Tibial nerve (tissue), 4 donors: Measurements from ENCODE around the gene CDK6. TPM values are rescaled to one million over a fixed set of nuclear protein-coding genes. Genes with fewer than 3 reads are reported as not detected.

Experiments used
- DNase-seq, 2 donors: peaks; one replicate each; pipeline ENCODE4 v3.0.0-alpha.2; 2019; ENCODE audit warnings: low spot score in 2 of 2
- H3K27ac ChIP-seq, 4 donors: fragments of 200-600 bp; sonication (generic) in 3 of 4; one replicate each; pipeline ENCODE4 v1.5.1; 2017 to 2019; ENCODE audit warnings: mild to moderate bottlenecking in 1 of 4
- H3K27me3 ChIP-seq, 2 donors: fragments of 200-600 bp; sonication (generic) in 1 of 2; one replicate each; pipeline versions ENCODE4 v1.5.1 to v1.6.0; 2017 to 2019
- H3K36me3 ChIP-seq, 3 donors: fragments of 200-600 bp; sonication (generic); one replicate each; pipeline ENCODE4 v1.5.1; 2018 to 2019
- H3K4me1 ChIP-seq, 4 donors: fragments of 200-600 bp; sonication (generic) in 3 of 4; one replicate each; pipeline ENCODE4 v1.5.1; 2017 to 2019
- H3K4me3 ChIP-seq, 4 donors: fragments of 200-600 bp; sonication (generic) in 3 of 4; one replicate each; pipeline ENCODE4 v1.5.1; 2017 to 2019; ENCODE audit warnings: mild to moderate bottlenecking in 1 of 4, moderate library complexity in 1 of 4
- H3K9me3 ChIP-seq, 4 donors: fragments of 200-600 bp; sonication (generic) in 3 of 4; one replicate each; pipeline ENCODE4 v1.5.1; 2017 to 2019
- EP300 ChIP-seq, 2 donors: sonication (generic); formaldehyde crosslinking; IDR thresholded peaks; one replicate each; pipeline ENCODE4 v1.6.1; 2017; ENCODE audit warnings: antibody characterized with exemption in 2 of 2, mild to moderate bottlenecking in 1 of 2
- POLR2A ChIP-seq, 2 donors: fragments of 450-650 bp; IDR thresholded peaks; one replicate each; pipeline ENCODE4 v1.6.1; 2017; ENCODE audit warnings: antibody characterized with exemption in 2 of 2, mild to moderate bottlenecking in 2 of 2, moderate library complexity in 2 of 2
- WGBS, 2 donors: methylation state at CpG; one replicate each; pipeline ENCODE4 v1.1.5; 2018; 5-methylcytosine and 5-hydroxymethylcytosine counted together
- total RNA-seq, 4 donors: library from RNA; depleted of rRNA; stranded (reverse); fragments of >200 nt; gene quantifications; one replicate each; pipeline ENCODE4 v1.1.0, GENCODE V29; 2016
- TF ChIP-seq, protein P1 (sequence below), 5 experiments: fragments of 200-600 bp in 3 of 5; fragments of 450-650 bp in 2 of 5; sonication (generic) in 3 of 5; IDR thresholded peaks; one replicate each; pipeline ENCODE4 v1.5.1; 2016 to 2019; ENCODE audit warnings: antibody characterized with exemption in 5 of 5, mild to moderate bottlenecking in 3 of 5, moderate library complexity in 2 of 5

The CDK6 gene
- total RNA-seq, 4 donors from 2014 or later = 14.4 to 45.4 (median 26.6) TPM

DNA sequence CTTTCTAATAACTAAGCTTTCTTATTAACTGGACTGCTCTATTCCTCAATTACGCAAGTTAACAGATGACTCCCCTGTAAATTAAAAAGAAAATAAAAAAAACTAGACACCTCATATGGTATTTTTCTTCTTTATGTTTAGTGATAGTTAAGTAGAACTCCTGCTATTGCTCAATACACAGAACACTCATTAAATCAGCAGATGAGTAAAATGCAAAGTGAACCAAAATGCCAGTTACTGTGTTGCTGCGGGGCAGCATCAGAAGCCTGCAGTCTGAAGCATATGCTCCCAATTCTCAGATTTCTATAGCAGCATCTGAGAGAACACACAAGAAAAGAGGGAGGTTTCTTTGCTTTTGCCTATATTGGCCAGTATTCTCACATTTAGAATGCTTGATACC, 28.4 kb downstream of the CDK6 start:
- no peak for DNase-seq
- WGBS, 2 donors = 89 to 92% methylated on average over 2 of the region's 2 CpGs
- no peaks in the 10 kb centered on the region for H3K9me3 ChIP-seq
- H3K36me3 ChIP-seq = no peaks in the 10 kb centered on the region
- TF ChIP-seq POLR2A (IDR thresholded peaks at IDR 0.05) = no peak
- no peak for TF ChIP-seq EP300 (IDR thresholded peaks at IDR 0.05)
- TF ChIP-seq, protein P1, sequence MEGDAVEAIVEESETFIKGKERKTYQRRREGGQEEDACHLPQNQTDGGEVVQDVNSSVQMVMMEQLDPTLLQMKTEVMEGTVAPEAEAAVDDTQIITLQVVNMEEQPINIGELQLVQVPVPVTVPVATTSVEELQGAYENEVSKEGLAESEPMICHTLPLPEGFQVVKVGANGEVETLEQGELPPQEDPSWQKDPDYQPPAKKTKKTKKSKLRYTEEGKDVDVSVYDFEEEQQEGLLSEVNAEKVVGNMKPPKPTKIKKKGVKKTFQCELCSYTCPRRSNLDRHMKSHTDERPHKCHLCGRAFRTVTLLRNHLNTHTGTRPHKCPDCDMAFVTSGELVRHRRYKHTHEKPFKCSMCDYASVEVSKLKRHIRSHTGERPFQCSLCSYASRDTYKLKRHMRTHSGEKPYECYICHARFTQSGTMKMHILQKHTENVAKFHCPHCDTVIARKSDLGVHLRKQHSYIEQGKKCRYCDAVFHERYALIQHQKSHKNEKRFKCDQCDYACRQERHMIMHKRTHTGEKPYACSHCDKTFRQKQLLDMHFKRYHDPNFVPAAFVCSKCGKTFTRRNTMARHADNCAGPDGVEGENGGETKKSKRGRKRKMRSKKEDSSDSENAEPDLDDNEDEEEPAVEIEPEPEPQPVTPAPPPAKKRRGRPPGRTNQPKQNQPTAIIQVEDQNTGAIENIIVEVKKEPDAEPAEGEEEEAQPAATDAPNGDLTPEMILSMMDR (IDR thresholded peaks at IDR 0.05) = no peak
- H3K4me3 ChIP-seq = no peak overlapping the region
- peaks cover 0 to 24% (median 9%) of the 10 kb centered on the region in 4 donors for H3K4me1 ChIP-seq
- H3K27ac ChIP-seq = no peak overlapping the region
- no peaks in the 10 kb centered on the region for H3K27me3 ChIP-seq

DNA sequence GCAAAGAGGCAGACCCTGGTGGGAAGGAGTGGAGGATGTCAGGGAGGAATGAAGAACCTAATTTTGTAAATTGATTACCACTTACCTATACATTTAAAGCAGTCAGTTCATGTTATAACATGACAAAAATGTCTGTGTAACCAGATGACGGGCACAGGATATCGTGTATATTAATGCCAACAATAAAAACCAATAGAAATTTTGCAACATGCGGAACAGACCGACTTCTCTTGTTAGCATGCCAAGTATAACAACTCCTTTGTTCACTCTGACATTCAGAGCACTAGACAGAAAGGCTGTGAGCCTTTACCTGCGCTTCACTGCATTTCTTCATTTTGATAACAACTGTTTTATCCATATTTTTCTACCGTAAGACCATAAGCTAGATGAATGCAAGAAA, 29.9 kb downstream of the CDK6 start:
- no peak overlapping the region for H3K27ac ChIP-seq
- no peak overlapping the region for H3K4me3 ChIP-seq
- 76 to 85% methylated on average over 6 of the region's 6 CpGs for WGBS, 2 donors
- DNase-seq = no peak
- no peaks in the 10 kb centered on the region for H3K9me3 ChIP-seq
- H3K4me1 ChIP-seq = peaks cover 0 to 24% (median 9%) of the 10 kb centered on the region in 4 donors
- no peaks in the 10 kb centered on the region for H3K27me3 ChIP-seq
- TF ChIP-seq POLR2A (IDR thresholded peaks at IDR 0.05) (no peak), EP300 (IDR thresholded peaks at IDR 0.05) (no peak)
- TF ChIP-seq, protein P1 (IDR thresholded peaks at IDR 0.05) = no peak
- no peaks in the 10 kb centered on the region for H3K36me3 ChIP-seq

DNA sequence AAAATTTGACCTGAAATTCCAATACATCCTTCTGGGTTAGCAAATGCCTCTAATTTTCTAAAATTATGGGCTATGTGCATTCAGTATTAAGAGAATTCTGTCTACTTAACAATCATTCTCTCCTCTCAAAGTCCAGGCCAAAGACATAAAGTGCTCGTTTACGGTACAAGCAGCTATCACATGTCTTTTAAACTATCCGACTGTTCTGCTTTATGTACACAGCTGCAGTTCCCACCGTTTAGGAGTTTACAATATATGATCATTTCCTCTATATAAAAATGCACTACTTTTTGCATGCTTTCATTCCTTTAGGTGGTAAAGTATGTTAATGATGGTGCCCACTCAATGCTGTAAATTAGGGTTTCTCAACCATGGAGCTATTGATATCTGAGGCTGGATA, 34.0 kb downstream of the CDK6 start:
- no peaks in the 10 kb centered on the region for H3K36me3 ChIP-seq
- DNase-seq = no peak
- no peak overlapping the region for H3K27ac ChIP-seq
- H3K4me3 ChIP-seq = no peak overlapping the region
- peaks cover 0 to 19% (median 6%) of the 10 kb centered on the region in 4 donors for H3K4me1 ChIP-seq
- H3K27me3 ChIP-seq = no peaks in the 10 kb centered on the region
- WGBS, 2 donors = 70 to 72% methylated on average over 4 of the region's 4 CpGs
- TF ChIP-seq, protein P1 (IDR thresholded peaks at IDR 0.05) = no peak
- no peak for TF ChIP-seq POLR2A (IDR thresholded peaks at IDR 0.05)
- TF ChIP-seq EP300 (IDR thresholded peaks at IDR 0.05) = no peak
- no peaks in the 10 kb centered on the region for H3K9me3 ChIP-seq

DNA sequence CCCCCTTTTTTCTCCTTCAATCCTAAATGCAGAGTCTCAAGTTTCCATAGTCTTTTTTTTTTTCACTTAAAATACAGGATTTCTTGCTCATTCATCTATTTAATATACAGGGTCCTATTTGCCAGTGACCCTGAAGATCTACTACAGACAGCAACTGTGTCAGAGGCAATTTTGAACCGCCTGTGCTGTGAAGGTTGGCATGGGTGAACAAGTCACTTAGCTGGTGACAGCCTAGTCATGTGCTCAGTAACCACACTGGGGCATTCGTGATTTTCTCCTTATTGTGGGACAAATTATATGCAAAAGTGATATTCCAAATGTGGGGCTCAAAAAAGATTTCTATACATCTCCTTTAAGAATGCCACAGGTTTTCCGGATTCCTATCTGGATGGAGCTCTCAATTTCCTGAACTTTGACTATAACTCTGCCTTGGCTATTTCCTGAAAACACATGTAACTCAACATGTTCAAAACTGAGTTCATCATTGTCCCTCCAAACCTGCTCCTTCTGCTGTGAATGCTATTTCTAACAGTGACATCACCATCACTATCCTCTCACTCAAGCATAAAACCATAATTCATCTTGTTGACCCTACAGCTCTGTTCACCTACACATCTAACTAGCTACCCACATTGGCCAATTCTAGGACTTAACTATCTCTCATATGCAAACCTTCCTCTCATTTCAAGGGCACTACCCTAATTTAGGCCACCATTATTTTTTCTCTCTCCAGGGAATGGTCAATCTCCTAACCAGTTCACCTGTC, 36.7 kb downstream of the CDK6 start:
- WGBS, 2 donors = 78 to 91% methylated on average over 3 of the region's 3 CpGs
- TF ChIP-seq EP300 (IDR thresholded peaks at IDR 0.05) (no peak), POLR2A (IDR thresholded peaks at IDR 0.05) (no peak)
- TF ChIP-seq, protein P1 (IDR thresholded peaks at IDR 0.05) = no peak
- Histone ChIP-seq H3K9me3 (no peaks in the 10 kb centered on the region), H3K27me3 (no peaks in the 10 kb centered on the region), H3K27ac (no peak overlapping the region), H3K36me3 (no peaks in the 10 kb centered on the region), H3K4me1 (peaks cover 0 to 34% (median 8%) of the 10 kb centered on the region in 4 donors), H3K4me3 (no peak overlapping the region)
- no peak for DNase-seq

DNA sequence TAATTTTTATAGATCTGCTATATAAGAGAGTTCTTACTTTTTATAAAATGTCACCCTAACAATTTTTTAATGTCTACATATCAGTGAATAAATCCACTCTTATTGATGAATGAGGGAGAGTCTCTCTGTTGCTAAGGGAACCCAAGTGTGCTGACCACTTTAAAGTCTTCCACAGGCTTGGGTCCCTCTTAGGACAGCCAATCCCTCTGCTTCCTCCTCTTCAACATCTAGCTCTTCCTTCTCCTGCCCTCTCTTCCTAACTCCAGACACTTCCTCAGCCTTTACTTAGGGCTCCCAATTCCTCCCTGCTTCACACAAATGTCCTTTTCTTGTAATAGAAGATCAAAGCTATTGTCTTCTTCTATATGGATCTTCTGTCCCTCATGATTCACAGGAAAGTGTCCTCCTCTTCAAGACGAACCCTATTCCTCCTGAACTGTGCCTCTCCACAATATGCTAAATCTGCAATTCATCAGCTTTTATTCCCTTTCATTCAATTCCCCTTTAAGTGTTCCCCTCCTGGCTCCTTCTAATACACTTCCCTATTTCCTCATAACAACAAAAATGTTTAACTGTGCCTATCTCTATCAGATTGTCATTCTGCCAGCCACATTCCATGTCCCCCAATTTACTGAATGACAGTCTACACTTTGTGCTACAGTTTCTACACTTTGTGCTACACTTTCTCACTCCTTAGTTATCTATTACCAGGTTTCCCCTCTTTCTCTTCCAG, 37.7 kb downstream of the CDK6 start:
- Histone ChIP-seq H3K36me3 (no peaks in the 10 kb centered on the region), H3K9me3 (no peaks in the 10 kb centered on the region), H3K27me3 (no peaks in the 10 kb centered on the region), H3K4me3 (no peak overlapping the region), H3K4me1 (peaks cover 0 to 38% (median 8%) of the 10 kb centered on the region in 4 donors), H3K27ac (no peak overlapping the region)
- WGBS, 2 donors = 54 to 57% methylated on average over 1 of the region's 1 CpG
- TF ChIP-seq EP300 (IDR thresholded peaks at IDR 0.05) (no peak), POLR2A (IDR thresholded peaks at IDR 0.05) (no peak)
- TF ChIP-seq, protein P1 (IDR thresholded peaks at IDR 0.05) = no peak
- no peak for DNase-seq
